Kidney epithelial cell (primary cell): ENCODE results near the gene HDC. TPM values are rescaled to one million over a fixed set of nuclear protein-coding genes. Genes with fewer than 3 reads are reported as not detected.

ENCODE experiments used
- DNase-seq: peaks from one replicate; pipeline ENCODE4 v3.0.0-alpha.2; 2010; ENCODE audit warnings: low read depth
- H3K27me3 ChIP-seq: 2 replicates; pipeline ENCODE4 v1.6.0; 2011; ENCODE audit warnings: low read length; ENCODE audit not compliant: control insufficient read depth, insufficient read depth
- H3K36me3 ChIP-seq: 2 replicates; pipeline ENCODE4 v1.5.1; 2011; ENCODE audit warnings: low read length; ENCODE audit not compliant: control insufficient read depth, insufficient read depth
- H3K4me3 ChIP-seq: 2 replicates; pipeline ENCODE4 v1.5.1; 2011; ENCODE audit warnings: low read depth, mild to moderate bottlenecking, control low read depth, low read length
- CTCF ChIP-seq: IDR thresholded peaks from 2 replicates; pipeline ENCODE4 v1.5.1; 2011; ENCODE audit warnings: mild to moderate bottlenecking, moderate library complexity, low read length, control low read depth, inconsistent platforms; ENCODE audit not compliant: insufficient read depth, poor library complexity, severe bottlenecking
- total RNA-seq: library from RNA; depleted of rRNA; stranded (reverse); fragments of >200 nt; gene quantifications from 2 replicates; pipeline ENCODE4 v1.2.3, GENCODE V29; 2015

HDC gene
- total RNA-seq, 1 donor from 2014 or later, result not detected

GRCh38 chr15:50231761-50232160 lies 33.8 kb downstream of the HDC start:
- Histone ChIP-seq H3K27me3 (no peaks in the 10 kb centered on the region), H3K4me3 (no peak overlapping the region), H3K36me3 (no peaks in the 10 kb centered on the region)
- no peak for TF ChIP-seq CTCF
- DNase-seq, result no peak

- no peak for TF ChIP-seq CTCF
- H3K4me3 ChIP-seq, result no peak overlapping the region
- H3K36me3 ChIP-seq, result no peaks in the 10 kb centered on the region
- no peak for DNase-seq
- H3K27me3 ChIP-seq, result no peaks in the 10 kb centered on the region
Measured at GRCh38 chr15:50229336-50229735, 36.2 kb downstream of the HDC start.

- Histone ChIP-seq H3K27me3 (no peaks in the 10 kb centered on the region), H3K4me3 (no peak overlapping the region), H3K36me3 (no peaks in the 10 kb centered on the region)
- DNase-seq, result no peak
- no peak for TF ChIP-seq CTCF
Measured at GRCh38 chr15:50228866-50229265, 36.7 kb downstream of the HDC start.

GRCh38 chr15:50227076-50227475 lies 38.5 kb downstream of the HDC start:
- DNase-seq, result no peak
- TF ChIP-seq CTCF, result no peak
- no peaks in the 10 kb centered on the region for H3K27me3 ChIP-seq
- H3K4me3 ChIP-seq, result no peak overlapping the region
- H3K36me3 ChIP-seq, result no peaks in the 10 kb centered on the region

- Histone ChIP-seq H3K36me3 (no peaks in the 10 kb centered on the region), H3K27me3 (no peaks in the 10 kb centered on the region), H3K4me3 (no peak overlapping the region)
- no peak for TF ChIP-seq CTCF
- DNase-seq, result no peak
Measured at GRCh38 chr15:50225938-50226337, 39.6 kb downstream of the HDC start.

GRCh38 chr15:50225057-50225456 lies 40.5 kb downstream of the HDC start:
- no peak for DNase-seq
- no peak for TF ChIP-seq CTCF
- Histone ChIP-seq H3K36me3 (no peaks in the 10 kb centered on the region), H3K27me3 (no peaks in the 10 kb centered on the region), H3K4me3 (no peak overlapping the region)
